Effector memory CD4-positive, alpha-beta T cell (primary cell): Measurements from ENCODE around the gene GK2.

Experiments used
- DNase-seq, 3 donors: peaks; one replicate each; pipeline ENCODE4 v3.0.0-alpha.2; 2020
- H3K27ac ChIP-seq: 2 replicates; pipeline ENCODE4 v1.7.0; 2013; ENCODE audit warnings: mild to moderate bottlenecking, low read length, moderate library complexity; ENCODE audit not compliant: insufficient read depth, poor library complexity, severe bottlenecking
- H3K27me3 ChIP-seq: replicated peaks from 2 replicates; pipeline ENCODE4 v1.7.0; 2013; ENCODE audit warnings: mild to moderate bottlenecking, low read length; ENCODE audit not compliant: insufficient read depth, control insufficient read depth, poor library complexity, severe bottlenecking
- H3K36me3 ChIP-seq: 2 replicates; pipeline ENCODE4 v1.7.0; 2013; ENCODE audit warnings: mild to moderate bottlenecking, low read length, moderate library complexity; ENCODE audit not compliant: control insufficient read depth, insufficient read depth
- H3K4me1 ChIP-seq: 2 replicates; pipeline ENCODE4 v1.7.0; 2013; ENCODE audit warnings: low read length, mild to moderate bottlenecking; ENCODE audit not compliant: control insufficient read depth, insufficient read depth, poor library complexity, severe bottlenecking
- H3K4me3 ChIP-seq: 2 replicates; pipeline ENCODE4 v1.7.0; 2013; ENCODE audit warnings: low read length, low read depth, mild to moderate bottlenecking; ENCODE audit not compliant: insufficient read depth, poor library complexity, severe bottlenecking
- H3K9me3 ChIP-seq: 2 replicates; pipeline ENCODE4 v1.7.0; 2013; ENCODE audit warnings: mild to moderate bottlenecking, low read length, moderate library complexity; ENCODE audit not compliant: control insufficient read depth
- total RNA-seq, 3 donors: gene quantifications; one replicate each; lab custom pipeline; 2026; lab: John Stamatoyannopoulos, UW

The GK2 gene
- 0 reads per million in 3 donors for total RNA-seq

- Histone ChIP-seq H3K36me3 (no peaks in the 10 kb centered on the region), H3K9me3 (no peaks in the 10 kb centered on the region), H3K27me3 (no peaks in the 10 kb centered on the region), H3K4me1 (no peaks in the 10 kb centered on the region), H3K4me3 (no peak within 1 kb of the TSS), H3K27ac (no peak within 1 kb of the TSS)
- DNase-seq = no peak
Measured at GRCh38 chr4:79408063-79408462, at the start of gene GK2. Gene GK2, minus strand, starts transcription at chr4:79408228. Its CDS starts 28 bp downstream, at chr4:79408200.

- H3K4me3 ChIP-seq = no peak overlapping the region
- DNase-seq = no peak
- no peaks in the 10 kb centered on the region for H3K36me3 ChIP-seq
- no peaks in the 10 kb centered on the region for H3K4me1 ChIP-seq
- no peak overlapping the region for H3K27ac ChIP-seq
- no peaks in the 10 kb centered on the region for H3K27me3 ChIP-seq
- no peaks in the 10 kb centered on the region for H3K9me3 ChIP-seq
Measured at GRCh38 chr4:79455216-79455615, 47.2 kb upstream of the GK2 start.

GRCh38 chr4:79454656-79455055 lies 46.6 kb upstream of the GK2 start:
- H3K9me3 ChIP-seq = no peaks in the 10 kb centered on the region
- no peak for DNase-seq
- no peaks in the 10 kb centered on the region for H3K4me1 ChIP-seq
- no peaks in the 10 kb centered on the region for H3K36me3 ChIP-seq
- no peaks in the 10 kb centered on the region for H3K27me3 ChIP-seq
- H3K27ac ChIP-seq = no peak overlapping the region
- H3K4me3 ChIP-seq = no peak overlapping the region

- Histone ChIP-seq H3K36me3 (no peaks in the 10 kb centered on the region), H3K9me3 (no peaks in the 10 kb centered on the region), H3K27me3 (no peaks in the 10 kb centered on the region), H3K27ac (no peak overlapping the region), H3K4me1 (no peaks in the 10 kb centered on the region), H3K4me3 (no peak overlapping the region)
- no peak for DNase-seq
Measured at GRCh38 chr4:79450053-79450452, 42.0 kb upstream of the GK2 start.

GRCh38 chr4:79446145-79446544 lies 38.1 kb upstream of the GK2 start:
- no peaks in the 10 kb centered on the region for H3K4me1 ChIP-seq
- H3K9me3 ChIP-seq = no peaks in the 10 kb centered on the region
- H3K27ac ChIP-seq = no peak overlapping the region
- no peak overlapping the region for H3K4me3 ChIP-seq
- DNase-seq = no peak
- no peaks in the 10 kb centered on the region for H3K27me3 ChIP-seq
- H3K36me3 ChIP-seq = no peaks in the 10 kb centered on the region

- no peak for DNase-seq
- H3K27ac ChIP-seq = no peak overlapping the region
- no peak overlapping the region for H3K4me3 ChIP-seq
- no peaks in the 10 kb centered on the region for H3K4me1 ChIP-seq
- H3K36me3 ChIP-seq = no peaks in the 10 kb centered on the region
- H3K9me3 ChIP-seq = no peaks in the 10 kb centered on the region
- H3K27me3 ChIP-seq = no peaks in the 10 kb centered on the region
Measured at GRCh38 chr4:79445371-79445781, 37.3 kb upstream of the GK2 start.

- DNase-seq = no peak
- no peaks in the 10 kb centered on the region for H3K4me1 ChIP-seq
- no peak overlapping the region for H3K4me3 ChIP-seq
- H3K27me3 ChIP-seq = no peaks in the 10 kb centered on the region
- no peaks in the 10 kb centered on the region for H3K36me3 ChIP-seq
- H3K27ac ChIP-seq = no peak overlapping the region
- H3K9me3 ChIP-seq = no peaks in the 10 kb centered on the region
Measured at GRCh38 chr4:79442422-79442821, 34.4 kb upstream of the GK2 start.

GRCh38 chr4:79439489-79439888 lies 31.5 kb upstream of the GK2 start:
- Histone ChIP-seq H3K36me3 (no peaks in the 10 kb centered on the region), H3K4me3 (no peak overlapping the region), H3K9me3 (no peaks in the 10 kb centered on the region), H3K4me1 (no peaks in the 10 kb centered on the region), H3K27me3 (no peaks in the 10 kb centered on the region), H3K27ac (no peak overlapping the region)
- DNase-seq = no peak

- Histone ChIP-seq H3K27ac (no peak overlapping the region), H3K4me3 (no peak overlapping the region), H3K9me3 (no peaks in the 10 kb centered on the region), H3K36me3 (no peaks in the 10 kb centered on the region), H3K27me3 (no peaks in the 10 kb centered on the region), H3K4me1 (no peaks in the 10 kb centered on the region)
- no peak for DNase-seq
Measured at GRCh38 chr4:79431839-79432238, 23.8 kb upstream of the GK2 start.

GRCh38 chr4:79429113-79429903 lies 21.3 kb upstream of the GK2 start:
- no peak for DNase-seq
- H3K9me3 ChIP-seq = no peaks in the 10 kb centered on the region
- H3K27me3 ChIP-seq = no peaks in the 10 kb centered on the region
- no peak overlapping the region for H3K4me3 ChIP-seq
- H3K27ac ChIP-seq = no peak overlapping the region
- no peaks in the 10 kb centered on the region for H3K36me3 ChIP-seq
- no peaks in the 10 kb centered on the region for H3K4me1 ChIP-seq
